GDM1 (cell line): Measurements from ENCODE around the gene KCNMB4.
A peak's percentile ranks its signal among the peaks of the same experiment; 100 is the strongest.

Experiments
- DNase-seq: peaks from one replicate; lab custom pipeline; 2025; lab: John Stamatoyannopoulos, UW

Gene KCNMB4, protein sequence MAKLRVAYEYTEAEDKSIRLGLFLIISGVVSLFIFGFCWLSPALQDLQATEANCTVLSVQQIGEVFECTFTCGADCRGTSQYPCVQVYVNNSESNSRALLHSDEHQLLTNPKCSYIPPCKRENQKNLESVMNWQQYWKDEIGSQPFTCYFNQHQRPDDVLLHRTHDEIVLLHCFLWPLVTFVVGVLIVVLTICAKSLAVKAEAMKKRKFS

DNA sequence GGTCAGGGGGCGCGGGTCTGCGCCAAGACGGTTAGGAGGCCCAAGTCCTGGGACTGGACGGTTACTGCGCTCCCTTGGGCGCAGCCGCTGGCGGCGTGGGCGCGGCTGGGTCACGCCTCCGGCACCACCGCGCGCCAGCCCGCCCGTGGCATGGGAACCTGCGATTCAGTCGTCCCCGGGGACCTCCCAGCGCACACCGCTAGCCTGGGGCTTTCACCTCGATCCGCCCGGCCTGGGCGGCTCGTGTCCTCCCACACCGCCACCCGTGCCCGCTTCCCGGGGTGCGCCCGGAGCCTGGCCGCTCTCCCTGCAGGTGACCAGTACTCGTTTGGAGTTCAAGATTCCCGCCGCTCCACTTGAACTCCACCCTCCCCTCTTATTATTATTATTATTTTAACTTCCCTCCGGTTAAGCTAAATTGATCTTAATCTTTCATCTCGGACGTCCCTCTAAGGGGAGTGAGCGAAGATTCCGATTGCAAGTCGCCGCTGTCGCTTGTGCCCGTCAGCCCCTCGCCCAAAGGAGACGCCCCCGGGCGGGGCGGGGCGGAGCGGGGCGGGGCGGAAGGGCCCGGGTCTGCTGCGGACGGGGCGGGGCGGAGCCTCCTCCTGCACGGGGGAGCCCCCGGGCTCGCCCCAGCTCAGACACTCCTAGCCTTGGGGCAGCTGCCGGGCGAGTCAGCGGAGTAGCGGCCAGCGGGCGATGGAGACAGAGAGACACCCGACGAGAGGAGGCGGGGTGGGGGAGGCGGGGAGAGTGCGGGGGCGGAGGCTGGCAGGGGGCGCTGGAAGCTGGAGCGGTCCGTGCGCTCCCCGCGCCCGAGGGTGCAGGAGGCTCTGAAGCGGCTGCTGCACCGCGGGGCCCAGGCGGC is at the start of gene KCNMB4:
KCNMB4 (plus strand) TSS at position 643 of the 871 bp plus-strand sequence. CDS start 445 bp downstream, outside the sequence.
- DNase-seq, result peak; percentile 20

DNA sequence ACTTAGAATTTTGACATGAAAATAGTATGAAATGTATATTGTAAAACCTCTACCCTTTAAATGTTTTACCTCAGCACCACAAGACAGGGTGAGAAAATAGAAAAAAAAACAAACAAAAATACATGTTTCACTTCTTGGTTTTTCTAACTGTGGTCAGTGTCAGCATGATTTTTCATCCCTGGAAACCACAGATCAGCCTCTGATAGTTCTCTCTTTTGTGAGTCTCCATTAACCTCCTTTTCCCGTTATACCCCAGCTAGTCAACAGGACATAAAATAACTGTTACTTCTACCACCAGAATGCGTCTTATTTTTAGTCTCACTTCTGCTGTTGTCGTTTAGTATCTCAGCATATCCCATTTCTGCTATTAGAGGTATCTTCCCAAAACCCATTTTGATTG is 48.3 kb upstream of the KCNMB4 start:
- peak; percentile 23 for DNase-seq

GRCh38 chr12:70319605-70320004 is 46.5 kb upstream of the KCNMB4 start:
- no peak for DNase-seq

- no peak for DNase-seq
Measured at GRCh38 chr12:70321191-70321590, 44.9 kb upstream of the KCNMB4 start.

DNA sequence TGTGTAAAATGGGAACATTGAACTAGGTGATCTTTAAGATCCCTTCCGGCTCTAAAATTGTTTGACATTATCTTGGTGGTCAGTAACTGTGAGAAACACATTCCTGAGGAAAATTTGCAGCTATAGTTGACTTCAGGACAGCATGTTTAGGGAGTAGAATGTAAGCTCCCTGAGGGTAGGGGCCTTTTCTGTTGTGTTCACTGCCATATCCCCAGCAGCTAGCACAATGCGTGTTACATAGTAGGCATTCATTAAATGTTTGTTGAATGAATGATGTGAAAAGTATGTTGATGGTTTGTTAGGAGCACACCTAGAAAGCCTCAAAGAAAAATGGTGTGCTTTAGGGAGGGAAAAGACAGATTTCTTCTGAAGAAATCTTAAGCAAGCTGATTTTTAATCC is 38.5 kb upstream of the KCNMB4 start:
- no peak for DNase-seq

- no peak for DNase-seq
Measured at GRCh38 chr12:70329728-70330127, 36.4 kb upstream of the KCNMB4 start.

- no peak for DNase-seq
Measured at GRCh38 chr12:70330158-70330557, 35.9 kb upstream of the KCNMB4 start.

DNA sequence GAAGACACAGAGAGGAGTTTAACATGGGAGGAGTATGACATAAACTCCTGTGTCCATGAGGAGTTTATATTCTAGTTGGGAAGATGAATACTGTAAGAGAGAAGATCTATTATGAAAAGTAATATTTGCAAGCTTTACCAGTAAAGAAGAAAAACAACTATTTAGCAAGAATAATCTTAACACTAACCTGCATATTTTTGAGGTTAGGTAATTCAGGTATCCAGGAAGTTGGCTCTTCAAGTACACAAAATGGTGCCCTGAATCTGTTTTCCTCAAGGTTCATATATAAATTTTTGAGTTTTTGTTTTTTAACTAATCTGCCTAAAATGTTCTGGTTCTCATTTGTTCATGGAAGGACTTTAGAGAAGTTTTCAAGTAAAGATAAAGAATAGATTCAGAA is 33.9 kb upstream of the KCNMB4 start:
- DNase-seq, result no peak

DNA sequence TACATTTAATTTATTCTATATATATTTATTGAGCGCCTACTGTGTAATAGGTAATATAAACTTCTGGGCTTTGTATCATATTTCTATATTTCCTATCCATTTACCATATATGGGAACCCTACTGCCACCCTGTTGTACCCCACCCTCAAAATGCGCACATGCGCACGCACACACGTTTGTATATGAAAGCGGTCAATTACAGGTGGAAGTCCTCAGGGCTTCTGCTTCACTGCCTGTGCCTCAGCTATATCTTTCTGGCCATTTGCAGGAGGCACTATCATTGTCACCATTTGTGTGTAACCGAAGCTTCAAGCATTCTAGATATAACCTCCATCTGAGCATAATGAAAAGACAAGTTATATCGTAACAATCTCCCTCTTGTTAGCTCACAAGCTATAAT is 31.3 kb upstream of the KCNMB4 start:
- no peak for DNase-seq

DNA sequence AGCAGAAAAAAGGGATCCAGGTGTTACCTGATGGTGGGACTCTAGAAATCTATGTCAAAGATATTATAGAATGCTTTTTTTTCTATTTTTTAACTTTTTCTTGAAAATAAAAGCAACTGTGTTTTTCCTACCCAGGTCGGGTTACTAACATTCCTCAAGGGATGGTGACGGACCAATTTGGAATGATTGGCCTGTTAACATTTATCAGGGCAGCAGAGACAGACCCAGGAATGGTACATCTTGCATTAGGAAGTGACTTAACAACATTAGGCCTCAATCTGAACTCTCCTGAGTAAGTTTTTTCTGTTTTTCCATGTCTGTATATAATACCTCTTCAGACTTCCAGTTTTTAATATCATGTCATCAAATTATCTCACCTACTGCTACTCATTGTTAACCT is 27.6 kb upstream of the KCNMB4 start:
- DNase-seq, result no peak

DNA sequence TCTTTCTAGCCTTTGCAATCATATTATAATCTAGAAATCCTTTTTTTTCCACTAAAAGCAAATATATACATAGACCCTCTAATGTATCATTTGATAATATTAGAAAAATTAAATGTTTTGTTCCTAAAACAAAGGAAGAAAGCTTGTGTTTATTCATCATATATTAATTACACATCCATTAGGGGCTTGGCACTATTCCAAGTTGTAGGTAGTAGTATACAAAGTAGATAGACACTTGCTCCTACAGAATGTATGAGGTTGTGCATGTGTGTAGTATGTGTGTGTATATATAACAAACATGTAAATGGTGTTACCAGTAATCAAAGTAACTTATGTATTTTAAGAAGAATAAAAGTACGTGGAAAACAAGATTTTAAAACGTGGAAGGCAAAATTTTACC is 15.0 kb upstream of the KCNMB4 start:
- DNase-seq, result no peak

DNA sequence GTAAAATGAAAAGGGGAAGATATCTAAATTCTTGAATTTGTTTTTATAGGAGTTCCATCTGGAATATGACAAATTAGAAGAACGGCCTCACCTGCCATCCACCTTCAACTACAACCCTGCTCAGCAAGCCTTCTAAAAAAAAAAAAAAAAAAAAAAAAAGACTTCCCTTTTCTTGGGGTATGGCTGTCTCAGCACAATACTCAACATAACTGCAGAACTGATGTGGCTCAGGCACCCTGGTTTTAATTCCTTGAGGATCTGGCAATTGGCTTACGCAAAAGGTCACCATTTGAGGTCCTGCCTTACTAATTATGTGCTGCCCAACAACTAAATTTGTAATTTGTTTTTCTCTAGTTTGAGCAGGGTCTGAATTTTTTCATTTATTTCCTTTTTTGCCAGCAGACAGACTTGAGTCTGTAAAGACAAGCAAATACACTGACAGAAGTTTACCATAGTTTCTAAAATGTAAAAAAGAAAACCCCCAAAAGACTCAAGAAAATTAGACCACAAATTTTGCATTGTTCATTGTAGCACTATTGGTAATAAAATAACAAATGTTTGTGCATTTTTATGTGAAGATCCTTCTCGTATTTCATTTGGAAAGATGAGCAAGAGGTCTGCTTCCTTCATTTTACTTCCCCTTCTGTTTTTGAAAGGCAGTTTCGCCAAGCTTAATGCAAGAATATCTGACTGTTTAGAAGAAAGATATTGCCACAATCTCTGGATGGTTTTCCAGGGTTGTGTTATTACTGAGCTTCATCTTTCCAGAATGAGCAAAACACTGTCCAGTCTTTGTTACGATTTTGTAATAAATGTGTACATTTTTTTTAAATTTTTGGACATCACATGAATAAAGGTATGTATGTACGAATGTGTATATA is 12.1 kb upstream of the KCNMB4 start:
- no peak for DNase-seq

DNA sequence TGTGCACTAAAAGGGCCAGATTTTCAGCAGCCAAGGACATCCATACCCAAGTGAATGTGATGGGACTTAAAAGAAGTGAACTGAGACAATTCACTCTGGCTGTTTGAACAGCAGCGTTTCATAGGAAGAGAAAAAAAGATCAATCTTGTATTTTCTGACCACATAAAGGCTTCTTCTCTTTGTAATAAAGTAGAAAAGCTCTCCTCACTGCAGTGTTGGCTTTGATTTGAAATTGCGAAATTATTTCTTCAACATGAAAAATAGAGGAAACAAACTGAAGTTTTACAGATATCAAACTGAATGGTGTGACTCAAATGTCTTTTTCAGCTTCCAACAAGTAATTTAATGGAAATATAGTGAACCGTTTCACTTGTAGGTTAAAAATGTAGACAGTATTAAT is 11.3 kb upstream of the KCNMB4 start:
- no peak for DNase-seq

GRCh38 chr12:70355972-70356371 is 10.1 kb upstream of the KCNMB4 start:
- no peak for DNase-seq

GRCh38 chr12:70359458-70360197 is 6.5 kb upstream of the KCNMB4 start:
- no peak for DNase-seq

GRCh38 chr12:70360218-70360617 is 5.9 kb upstream of the KCNMB4 start:
- DNase-seq, result no peak

DNA sequence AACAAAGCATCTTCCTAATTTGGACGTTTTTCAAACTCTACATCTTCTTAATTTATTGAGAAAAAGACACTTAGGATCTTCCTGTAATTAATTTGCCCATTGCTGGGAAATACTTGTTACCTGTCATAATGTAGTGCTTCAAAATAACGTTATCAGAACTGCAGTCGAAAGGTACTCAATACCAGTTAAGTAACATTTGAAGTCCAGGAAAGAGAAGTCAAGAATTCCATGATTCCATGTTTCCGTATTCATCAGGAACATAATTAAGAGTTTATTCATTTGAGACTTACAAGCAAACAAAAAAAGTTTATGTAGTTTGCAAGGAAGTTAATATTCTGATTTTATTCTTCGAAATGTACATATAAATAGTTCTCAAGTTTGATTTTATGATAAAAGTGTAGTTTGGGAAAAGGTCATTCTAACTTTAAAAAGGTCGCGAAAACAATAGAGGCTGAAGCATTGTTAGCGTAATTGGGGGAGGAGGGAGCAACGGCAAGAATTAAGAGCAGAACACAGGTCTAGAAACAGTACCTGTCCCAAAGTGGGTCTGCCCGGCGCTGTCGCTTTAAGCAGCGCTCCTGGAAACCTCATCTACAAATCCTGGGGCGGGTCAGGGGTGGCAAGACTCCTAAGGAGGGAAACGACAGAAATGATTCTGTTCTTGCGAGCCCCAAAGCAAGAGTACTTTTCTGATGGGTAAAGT is 1.2 kb upstream of the KCNMB4 start:
- no peak for DNase-seq

- DNase-seq, result no peak
Measured at GRCh38 chr12:70365398-70365647, 767 bp upstream of the KCNMB4 start.

GRCh38 chr12:70366581-70367257 is 629 bp downstream of the KCNMB4 start:
- peak; percentile 29 for DNase-seq

- DNase-seq, result no peak
Measured at GRCh38 chr12:70367258-70368141, 1.4 kb downstream of the KCNMB4 start.
